ENCODE results near the gene NMS.

NMS gene

DNA sequence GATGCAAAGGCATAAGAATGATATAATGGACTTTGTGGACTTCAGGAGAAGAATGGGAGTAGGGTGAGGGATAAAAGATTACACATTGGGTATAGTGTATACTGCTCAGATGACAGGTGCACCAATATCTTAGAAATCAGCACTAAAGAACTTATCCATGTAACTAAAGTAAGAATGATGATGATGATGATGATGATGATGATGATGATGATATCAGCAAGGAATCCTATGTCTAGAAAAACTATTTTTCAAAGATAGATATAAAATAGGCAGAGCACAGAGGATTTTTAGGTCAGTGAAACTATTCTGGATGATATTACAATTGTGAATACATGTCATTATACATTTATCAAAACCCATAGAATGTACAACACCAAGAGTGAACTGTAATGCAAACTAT is 34.3 kb downstream of the NMS start:
- H3K9me2 ChIP-seq (ENCODE audit: low read depth, low read length) = no peaks in the 10 kb centered on the region
- H3K27me3 ChIP-seq (ENCODE audit: insufficient read depth, low read length) = no peaks in the 10 kb centered on the region
- H3K79me2 ChIP-seq (ENCODE audit: insufficient read depth, low read length) = no peaks in the 10 kb centered on the region
- no peak overlapping the region for H2AFZ ChIP-seq (ENCODE audit: low read length)
- H3K4me1 ChIP-seq (ENCODE audit: insufficient read depth, low read length, severe bottlenecking) = no peaks in the 10 kb centered on the region
- TF ChIP-seq, protein P1, sequence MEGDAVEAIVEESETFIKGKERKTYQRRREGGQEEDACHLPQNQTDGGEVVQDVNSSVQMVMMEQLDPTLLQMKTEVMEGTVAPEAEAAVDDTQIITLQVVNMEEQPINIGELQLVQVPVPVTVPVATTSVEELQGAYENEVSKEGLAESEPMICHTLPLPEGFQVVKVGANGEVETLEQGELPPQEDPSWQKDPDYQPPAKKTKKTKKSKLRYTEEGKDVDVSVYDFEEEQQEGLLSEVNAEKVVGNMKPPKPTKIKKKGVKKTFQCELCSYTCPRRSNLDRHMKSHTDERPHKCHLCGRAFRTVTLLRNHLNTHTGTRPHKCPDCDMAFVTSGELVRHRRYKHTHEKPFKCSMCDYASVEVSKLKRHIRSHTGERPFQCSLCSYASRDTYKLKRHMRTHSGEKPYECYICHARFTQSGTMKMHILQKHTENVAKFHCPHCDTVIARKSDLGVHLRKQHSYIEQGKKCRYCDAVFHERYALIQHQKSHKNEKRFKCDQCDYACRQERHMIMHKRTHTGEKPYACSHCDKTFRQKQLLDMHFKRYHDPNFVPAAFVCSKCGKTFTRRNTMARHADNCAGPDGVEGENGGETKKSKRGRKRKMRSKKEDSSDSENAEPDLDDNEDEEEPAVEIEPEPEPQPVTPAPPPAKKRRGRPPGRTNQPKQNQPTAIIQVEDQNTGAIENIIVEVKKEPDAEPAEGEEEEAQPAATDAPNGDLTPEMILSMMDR (IDR thresholded peaks at IDR 0.05; ENCODE audit: low read length) = no peak
- TF ChIP-seq EZH2 (IDR thresholded peaks at IDR 0.05; ENCODE audit: borderline replicate concordance, low read length) = no peak
- H3K36me3 ChIP-seq (ENCODE audit: insufficient read depth, low read length) = no peaks in the 10 kb centered on the region
- H4K20me1 ChIP-seq (ENCODE audit: insufficient read depth, low read length) = no peaks in the 10 kb centered on the region
- H3K9me3 ChIP-seq (ENCODE audit: low read length) = no peaks in the 10 kb centered on the region
- H3K4me3 ChIP-seq (ENCODE audit: low read depth, low read length, poor library complexity, severe bottlenecking) = no peak overlapping the region
- H3K27ac ChIP-seq (ENCODE audit: low read depth, low read length, poor library complexity, severe bottlenecking) = no peak overlapping the region
- no peak overlapping the region for H3K9ac ChIP-seq (ENCODE audit: low read length)
- H3K4me2 ChIP-seq (ENCODE audit: low read length) = no peak overlapping the region
- H3F3A ChIP-seq (ENCODE audit: insufficient read depth, low read length) = no peaks in the 10 kb centered on the region

DNA sequence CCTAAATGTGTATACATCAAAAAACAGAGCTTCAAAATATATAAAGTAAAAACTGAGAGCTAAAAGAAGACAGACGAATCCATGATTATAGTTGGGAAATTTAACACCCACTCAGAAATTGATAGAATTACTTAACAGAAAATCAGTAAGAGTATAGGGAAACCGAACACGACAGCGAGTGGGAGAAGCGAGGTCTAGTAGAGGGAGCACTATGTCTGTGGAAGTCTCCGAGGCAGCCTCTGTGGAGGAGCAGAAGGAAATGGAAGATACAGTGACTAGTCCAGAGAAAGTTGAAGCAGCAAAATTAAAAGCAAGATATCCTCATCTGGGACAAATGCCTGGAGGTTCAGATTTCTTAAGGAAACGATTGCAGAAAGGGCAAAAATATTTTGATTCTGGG is 38.8 kb downstream of the NMS start:
- Histone ChIP-seq H2AFZ (ENCODE audit: low read length) (no peak overlapping the region), H3K4me3 (ENCODE audit: low read depth, low read length, poor library complexity, severe bottlenecking) (no peak overlapping the region), H3F3A (ENCODE audit: insufficient read depth, low read length) (no peaks in the 10 kb centered on the region), H4K20me1 (ENCODE audit: insufficient read depth, low read length) (no peaks in the 10 kb centered on the region), H3K4me2 (ENCODE audit: low read length) (no peak overlapping the region), H3K27me3 (ENCODE audit: insufficient read depth, low read length) (no peaks in the 10 kb centered on the region), H3K36me3 (ENCODE audit: insufficient read depth, low read length) (no peaks in the 10 kb centered on the region), H3K9me3 (ENCODE audit: low read length) (no peaks in the 10 kb centered on the region), H3K79me2 (ENCODE audit: insufficient read depth, low read length) (no peaks in the 10 kb centered on the region), H3K4me1 (ENCODE audit: insufficient read depth, low read length, severe bottlenecking) (peaks cover 10% of the 10 kb centered on the region), H3K9me2 (ENCODE audit: low read depth, low read length) (no peaks in the 10 kb centered on the region), H3K9ac (ENCODE audit: low read length) (no peak overlapping the region), H3K27ac (ENCODE audit: low read depth, low read length, poor library complexity, severe bottlenecking) (no peak overlapping the region)
- TF ChIP-seq, protein P1 (IDR thresholded peaks at IDR 0.05; ENCODE audit: low read length) = no peak
- no peak for TF ChIP-seq EZH2 (IDR thresholded peaks at IDR 0.05; ENCODE audit: borderline replicate concordance, low read length)

DNA sequence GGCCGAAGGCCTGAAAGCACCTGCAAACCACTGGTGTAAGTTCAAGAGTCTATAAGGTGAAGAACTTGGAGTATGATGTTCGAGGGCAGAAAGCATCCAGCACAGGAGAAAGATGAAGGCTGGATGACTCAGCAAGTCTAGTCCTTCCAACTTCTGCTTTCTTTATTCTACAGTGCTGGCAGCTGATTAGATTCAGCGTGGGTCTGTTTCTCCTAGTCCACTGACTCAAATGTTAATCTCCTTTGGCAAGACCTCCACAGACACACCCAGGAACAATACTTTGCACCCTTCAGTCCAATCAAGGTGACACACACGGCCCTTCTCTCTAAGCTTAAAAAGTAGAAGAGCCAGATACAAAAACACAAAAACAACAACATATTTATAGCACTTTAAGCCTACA is 43.4 kb downstream of the NMS start:
- Histone ChIP-seq H3K9ac (ENCODE audit: low read length) (no peak overlapping the region), H3K27me3 (ENCODE audit: insufficient read depth, low read length) (no peaks in the 10 kb centered on the region; the same call in 1 of the 2 replicates), H3K9me2 (ENCODE audit: low read depth, low read length) (no peaks in the 10 kb centered on the region), H3F3A (ENCODE audit: insufficient read depth, low read length) (no peaks in the 10 kb centered on the region), H3K27ac (ENCODE audit: low read depth, low read length, poor library complexity, severe bottlenecking) (no peak overlapping the region), H3K4me2 (ENCODE audit: low read length) (no peak overlapping the region), H3K36me3 (ENCODE audit: insufficient read depth, low read length) (no peaks in the 10 kb centered on the region), H3K4me3 (ENCODE audit: low read depth, low read length, poor library complexity, severe bottlenecking) (no peak overlapping the region), H3K79me2 (ENCODE audit: insufficient read depth, low read length) (no peaks in the 10 kb centered on the region), H4K20me1 (ENCODE audit: insufficient read depth, low read length) (no peaks in the 10 kb centered on the region), H3K4me1 (ENCODE audit: insufficient read depth, low read length, severe bottlenecking) (peaks cover 10% of the 10 kb centered on the region), H3K9me3 (ENCODE audit: low read length) (no peaks in the 10 kb centered on the region), H2AFZ (ENCODE audit: low read length) (no peak overlapping the region)
- TF ChIP-seq, protein P1 (IDR thresholded peaks at IDR 0.05; ENCODE audit: low read length) = no peak
- TF ChIP-seq EZH2 (IDR thresholded peaks at IDR 0.05; ENCODE audit: borderline replicate concordance, low read length) = no peak
